SW480 (cell line): ENCODE data around the gene FAM9C.

Experiments
- DNase-seq: peaks from one replicate; pipeline ENCODE4 v3.0.0-alpha.2; 2016; ENCODE audit warnings: low spot score

The FAM9C gene

GRCh38 chrX:13007519-13008188 lies 36.8 kb downstream of the FAM9C start:
- DNase-seq = no peak

DNA sequence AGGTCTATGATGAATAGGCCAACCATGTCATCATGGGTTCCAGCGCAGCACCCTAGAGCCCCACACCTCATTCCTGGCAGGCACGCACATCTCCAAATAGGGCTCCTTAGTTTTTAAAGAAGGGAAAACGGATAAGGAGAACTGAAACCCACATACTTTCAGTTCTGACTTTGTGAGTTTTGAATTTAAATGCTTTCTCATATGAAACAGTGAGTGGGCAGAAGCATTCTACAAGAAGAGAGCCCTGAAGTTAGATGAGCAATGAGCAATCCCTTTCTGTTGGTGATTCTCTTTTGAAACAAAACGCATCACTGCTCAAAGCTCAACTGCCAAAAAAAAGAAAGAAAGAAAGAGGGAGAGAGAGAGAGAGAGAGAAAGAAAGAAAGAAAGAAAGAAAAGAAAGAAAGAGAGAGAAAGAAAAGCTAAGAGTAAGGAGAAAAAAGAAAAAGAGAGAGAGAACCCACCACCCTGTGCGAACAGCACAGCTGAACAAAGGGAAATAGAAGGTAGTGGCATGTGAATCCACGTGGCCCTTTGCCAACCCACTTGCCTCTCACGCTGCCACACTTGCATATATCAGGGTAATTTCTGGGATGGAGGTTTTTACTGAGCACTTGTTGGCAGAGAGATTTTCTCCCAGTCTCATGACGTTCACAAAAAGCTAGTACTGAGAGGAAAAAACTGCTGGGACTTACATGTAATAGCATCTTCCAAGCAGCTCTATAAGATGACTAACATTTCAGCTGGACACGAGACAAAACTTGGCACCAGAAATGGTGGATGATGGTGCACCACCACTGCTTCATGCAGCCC lies 38.6 kb downstream of the FAM9C start:
- no peak for DNase-seq

DNA sequence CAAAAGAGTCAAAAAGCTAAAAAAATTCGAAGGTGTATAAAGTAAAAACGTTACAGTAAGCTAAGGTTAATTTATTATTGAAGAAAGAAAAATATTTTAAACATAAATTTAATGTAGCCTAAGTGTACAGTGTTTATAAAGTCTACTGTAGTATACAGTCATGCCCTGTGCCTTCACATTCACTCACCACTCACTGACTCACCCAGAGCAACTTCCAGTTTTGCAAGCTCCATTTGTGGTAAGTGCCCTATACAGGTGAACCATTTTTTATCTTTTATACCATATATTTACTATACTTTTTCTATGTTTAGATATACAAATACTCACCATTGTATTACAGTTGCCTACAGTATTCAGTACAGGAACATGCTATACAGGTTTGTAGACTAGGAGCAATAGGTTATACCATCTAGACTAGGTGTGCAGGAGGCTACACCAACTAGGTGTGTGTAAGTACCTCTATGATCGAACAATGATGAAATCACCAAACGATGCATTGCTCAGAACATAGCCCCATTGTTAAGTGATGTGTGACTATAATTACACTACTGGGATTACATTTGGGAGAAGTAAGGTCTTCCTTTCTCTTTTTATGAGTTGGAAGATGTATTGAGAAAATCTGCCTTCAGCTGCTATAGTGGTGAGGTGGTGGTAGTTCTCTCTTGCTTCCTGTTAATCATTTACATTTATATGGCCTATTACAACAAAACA lies 42.3 kb downstream of the FAM9C start:
- peak; percentile 86 for DNase-seq

GRCh38 chrX:13001097-13001496 lies 43.3 kb downstream of the FAM9C start:
- no peak for DNase-seq

DNA sequence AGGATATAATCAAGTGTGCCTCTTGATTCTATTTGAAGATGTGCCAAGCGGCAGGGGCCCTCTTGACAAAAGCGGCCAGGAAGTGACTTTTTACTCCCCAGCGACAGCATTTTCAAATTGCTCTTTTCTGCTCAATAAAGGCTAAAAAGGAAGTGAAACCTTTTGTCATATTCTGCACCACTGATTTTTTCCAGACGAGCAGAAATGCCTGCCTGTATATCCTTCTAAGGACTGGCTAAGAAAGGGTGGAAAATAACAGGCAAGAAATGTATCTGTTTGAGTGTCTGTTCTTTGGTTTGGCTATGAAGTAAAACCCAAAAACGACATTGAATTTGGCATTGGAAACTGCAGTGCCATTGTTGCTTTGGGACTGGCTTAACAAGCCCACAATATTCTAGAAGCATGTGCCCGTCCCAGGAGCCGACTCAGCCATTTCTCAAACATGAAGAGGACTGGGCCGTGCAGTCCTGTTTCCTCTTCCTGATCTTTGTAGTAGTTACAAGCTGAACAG lies 44.1 kb downstream of the FAM9C start:
- DNase-seq = no peak

DNA sequence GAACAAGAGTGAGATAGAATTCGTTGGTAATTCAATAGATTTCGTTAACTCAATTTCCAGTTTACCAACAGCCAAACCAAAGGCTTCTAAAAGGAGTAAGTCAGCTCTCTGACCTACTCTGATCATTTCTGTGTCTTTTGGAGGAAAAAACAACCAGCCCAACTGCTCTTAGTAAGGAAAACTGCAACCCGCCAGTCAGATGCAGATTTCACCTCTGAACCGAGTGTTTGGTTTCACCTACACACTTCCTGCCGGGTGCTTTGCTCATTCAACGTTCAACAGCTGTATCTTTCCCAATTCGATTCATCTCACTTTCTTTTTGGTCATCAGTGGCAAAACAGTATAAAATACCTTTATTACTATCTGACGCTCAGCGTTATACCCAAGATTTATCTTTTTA lies 45.0 kb downstream of the FAM9C start:
- no peak for DNase-seq

DNA sequence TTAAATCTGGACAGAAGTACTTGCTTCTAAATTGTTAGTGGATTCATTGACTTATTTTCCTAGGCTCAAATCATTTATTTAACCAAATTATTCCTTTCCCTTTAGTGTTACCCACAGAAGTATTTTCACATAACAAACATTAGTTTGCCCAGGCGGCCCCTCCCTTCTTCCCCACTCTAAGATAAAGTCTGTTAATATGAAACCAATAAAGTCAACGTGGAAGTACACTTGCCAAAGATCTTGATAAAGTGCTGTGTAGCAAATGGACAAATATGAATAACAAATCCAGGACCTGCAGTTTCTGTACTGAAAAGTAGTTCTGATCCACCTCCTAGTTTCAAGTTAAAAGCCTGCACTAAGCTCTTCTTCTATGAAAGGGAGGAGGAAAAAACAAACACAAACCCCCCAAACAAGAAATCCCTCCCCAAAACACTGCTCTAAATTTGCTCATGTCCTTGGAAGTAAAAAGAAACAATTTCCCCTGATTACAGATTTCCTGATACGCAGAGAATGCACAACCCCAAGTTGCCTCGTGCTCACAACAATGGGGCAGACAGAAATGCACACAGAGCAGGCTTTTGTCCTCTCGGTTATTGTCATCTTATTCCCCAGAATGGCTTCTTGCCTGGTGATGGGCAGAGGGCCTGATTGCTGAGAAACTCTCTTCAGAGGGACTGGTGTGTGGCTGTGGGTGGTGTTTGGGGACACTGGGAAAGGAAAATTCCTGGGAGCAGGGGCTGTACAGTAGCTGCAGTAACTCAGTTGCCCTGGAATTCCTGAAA lies 46.3 kb downstream of the FAM9C start:
- no peak for DNase-seq

DNA sequence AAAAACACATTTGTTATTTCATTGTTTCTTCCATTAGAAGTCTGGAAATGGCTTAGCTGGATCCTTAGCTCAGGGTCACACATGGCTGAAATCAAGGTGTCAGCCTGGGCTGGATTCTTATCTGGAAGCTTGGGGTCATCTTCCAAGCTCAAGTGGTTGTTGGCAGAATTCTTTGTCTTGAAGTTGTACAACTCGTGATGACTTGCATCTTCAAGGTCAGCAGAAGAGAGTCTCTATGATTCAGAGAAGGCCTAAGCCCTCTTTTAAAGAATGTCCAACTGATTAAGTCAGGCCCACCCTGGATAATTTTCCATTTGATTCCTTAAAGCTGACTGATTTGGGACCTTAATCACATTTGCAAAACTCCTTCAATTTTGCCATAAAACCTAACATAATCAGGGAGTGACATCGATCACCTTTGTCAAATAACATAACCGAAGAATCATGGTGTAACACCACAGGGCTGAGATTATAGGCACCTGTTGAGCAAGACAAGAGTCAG lies 47.4 kb downstream of the FAM9C start:
- no peak for DNase-seq

GRCh38 chrX:12994321-12994720 lies 50.1 kb downstream of the FAM9C start:
- DNase-seq = no peak

DNA sequence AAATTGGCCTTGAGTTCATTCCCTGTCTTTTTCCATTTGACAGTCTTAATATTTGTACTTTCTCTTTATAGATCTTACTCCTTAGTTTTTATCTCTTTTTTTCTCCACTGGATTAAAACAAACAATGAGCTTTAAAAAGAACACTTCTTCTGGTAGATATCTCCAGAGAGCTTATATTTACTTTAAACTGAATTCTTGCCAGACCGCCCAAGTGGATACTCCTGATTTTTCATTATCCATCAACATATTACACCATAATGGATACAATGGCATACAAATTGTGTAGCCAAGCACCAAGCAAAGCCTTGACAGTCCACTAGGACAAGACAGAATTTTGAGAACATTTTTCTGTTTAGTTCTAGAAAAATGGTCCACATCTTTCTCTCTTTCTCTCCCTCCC lies 50.6 kb downstream of the FAM9C start:
- no peak for DNase-seq

- DNase-seq = no peak
Measured at GRCh38 chrX:12992544-12993118, 51.8 kb downstream of the FAM9C start.

DNA sequence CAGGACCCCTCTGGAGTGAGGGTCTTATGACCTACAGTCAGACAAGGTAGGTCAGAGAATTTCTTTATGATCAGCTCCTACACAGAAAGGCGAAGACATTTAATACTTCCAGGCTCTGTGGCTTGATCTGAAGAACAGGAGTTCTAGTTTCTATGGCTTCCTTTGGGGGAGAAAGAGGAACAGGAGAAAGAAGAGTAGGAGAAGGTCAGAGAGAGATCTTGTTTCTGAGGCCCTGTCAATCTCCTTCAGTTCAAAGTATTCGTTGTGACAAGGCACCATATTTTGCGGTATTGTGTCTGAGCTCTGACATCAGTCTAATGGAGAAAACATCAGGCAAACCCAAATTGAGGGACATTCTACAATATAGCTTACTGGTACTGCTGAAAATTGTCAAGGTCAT lies 52.8 kb downstream of the FAM9C start:
- no peak for DNase-seq

- DNase-seq = no peak
Measured at GRCh38 chrX:12989461-12989860, 55.0 kb downstream of the FAM9C start.

DNA sequence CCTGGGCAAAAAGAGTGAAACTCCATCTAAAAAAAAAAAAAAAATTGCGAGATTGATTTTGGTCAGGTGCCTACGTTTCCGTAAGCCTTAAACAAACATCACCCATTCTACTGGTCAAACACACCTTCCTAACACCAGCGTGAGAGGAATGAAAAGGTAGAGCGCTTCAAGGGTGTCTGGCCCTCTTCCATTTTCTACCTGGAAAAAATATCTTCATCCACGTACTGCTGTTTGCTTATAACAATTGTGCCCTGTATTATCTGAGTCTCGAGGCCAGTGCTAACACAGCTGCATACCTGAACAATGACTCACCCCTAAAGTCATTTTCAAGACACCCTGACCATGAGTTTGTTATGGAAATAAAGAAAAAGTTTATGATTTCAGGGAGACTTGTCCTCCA lies 55.6 kb downstream of the FAM9C start:
- DNase-seq = peak; percentile 81

- DNase-seq = no peak
Measured at GRCh38 chrX:12987900-12988594, 56.4 kb downstream of the FAM9C start.

GRCh38 chrX:12987340-12987739 lies 57.1 kb downstream of the FAM9C start:
- DNase-seq = no peak

GRCh38 chrX:12986886-12987285 lies 57.5 kb downstream of the FAM9C start:
- no peak for DNase-seq

GRCh38 chrX:12986164-12986779 lies 58.1 kb downstream of the FAM9C start:
- no peak for DNase-seq
